HG03175 (cell line): Measurements from ENCODE around the gene TAS2R60.
"Not testable (repeated sequence)": the region's sequence is repeated elsewhere in the genome, so short reads cannot be mapped to it uniquely, and the experiment has no call there.

Source experiments
- ATAC-seq: cut with Tn5 transposase; IDR thresholded peaks from one replicate; pipeline ENCODE4 v1.9.1; 2021; ENCODE audit warnings: mild to moderate bottlenecking, moderate library complexity; ENCODE audit not compliant: unreplicated experiment

The TAS2R60 gene

DNA sequence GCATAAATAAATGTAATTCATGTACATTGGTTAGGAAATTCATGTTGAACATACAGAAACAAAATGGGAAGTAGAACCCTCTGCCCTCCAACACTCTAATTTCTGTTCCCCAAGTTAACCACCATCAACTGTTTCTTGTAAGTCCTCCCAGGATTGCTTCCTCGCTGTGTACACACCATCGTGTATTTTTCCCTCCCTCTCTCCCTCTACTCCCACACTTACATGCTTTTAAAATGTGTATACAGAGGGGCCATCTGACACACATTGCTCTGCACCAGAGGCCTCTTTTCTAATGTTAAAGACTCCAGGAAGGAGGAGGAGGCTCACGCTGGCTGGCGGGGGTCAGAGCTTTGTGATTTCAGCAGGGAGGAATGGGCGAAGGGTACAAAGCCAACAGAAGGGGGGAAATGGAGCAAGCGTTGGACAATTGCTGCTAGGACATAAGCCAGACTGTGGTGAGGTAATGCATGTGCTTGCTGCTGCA, 32.7 kb upstream of the TAS2R60 start:
- ATAC-seq: no peak

DNA sequence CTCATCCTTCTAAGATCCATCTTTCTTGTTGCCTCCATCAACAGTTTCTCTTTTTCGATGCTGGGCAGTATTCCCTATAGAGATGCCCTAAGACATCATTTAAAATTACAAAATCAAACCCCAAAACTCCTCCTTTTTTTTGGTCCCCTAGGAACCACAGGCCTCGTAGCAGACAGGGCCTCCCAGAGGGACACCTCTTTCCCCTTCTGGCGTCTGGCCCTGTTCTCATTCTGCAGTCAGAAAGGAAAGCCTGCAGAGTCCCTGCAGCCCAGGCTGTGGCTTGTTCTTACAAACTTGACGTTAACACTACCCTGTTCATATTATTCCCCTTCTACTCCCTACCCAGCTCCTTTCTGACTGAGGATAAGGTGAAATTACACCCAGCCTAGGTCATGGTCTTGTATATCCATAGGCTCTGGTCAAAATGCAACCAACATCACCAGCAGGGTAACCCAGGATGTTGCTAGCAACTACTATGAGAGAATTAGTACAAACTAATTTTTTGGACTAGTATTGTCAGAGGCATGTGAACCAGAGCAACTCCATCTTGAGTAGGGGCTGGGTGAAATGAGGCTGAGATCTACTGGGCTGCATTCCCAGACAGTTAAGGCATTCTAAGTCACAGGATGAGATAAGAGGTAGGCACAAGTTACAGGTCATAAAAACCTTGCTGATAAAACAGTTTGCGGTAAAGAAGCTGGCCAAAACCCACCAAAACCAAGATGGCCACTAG, 31.1 kb upstream of the TAS2R60 start:
- ATAC-seq: no peak

DNA sequence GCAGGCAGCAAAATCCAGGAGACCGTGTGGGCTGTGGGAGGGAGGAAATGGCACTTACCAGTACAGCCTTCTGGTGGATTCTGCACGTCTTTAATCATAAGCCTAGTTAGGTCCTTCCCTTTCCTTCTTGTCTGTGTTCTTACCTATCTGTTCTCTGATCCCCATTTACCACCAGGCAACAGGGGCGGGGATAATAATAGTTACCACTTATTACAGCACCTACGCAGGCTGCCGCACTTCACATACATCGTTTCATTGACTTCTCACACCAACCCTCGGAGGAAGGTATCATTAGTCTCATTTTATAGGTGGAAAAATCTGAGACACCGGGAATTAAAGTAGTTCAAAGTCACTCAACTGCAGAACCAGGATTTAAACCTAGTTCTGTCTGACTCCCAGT, 30.1 kb upstream of the TAS2R60 start:
- no peak for ATAC-seq

DNA sequence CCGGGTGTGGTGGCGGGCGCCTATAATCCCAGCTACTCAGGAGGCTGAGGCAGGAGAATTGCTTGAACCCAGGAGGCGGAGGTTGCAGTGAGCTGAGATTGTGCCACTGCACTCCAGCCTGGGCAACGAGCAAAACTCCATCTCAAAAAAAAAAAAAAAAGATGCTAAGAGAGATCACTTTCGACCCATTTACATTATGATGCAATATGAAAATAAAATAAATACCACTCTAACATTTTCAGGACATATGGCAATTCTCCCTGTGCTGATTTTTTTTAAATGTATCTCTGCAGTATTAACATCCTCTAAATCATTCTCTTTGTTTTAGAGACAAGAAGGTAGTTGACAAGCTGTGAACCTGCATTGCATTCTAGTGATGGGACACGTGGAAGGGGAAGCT, 28.0 kb upstream of the TAS2R60 start:
- ATAC-seq: not testable (repeated sequence)

DNA sequence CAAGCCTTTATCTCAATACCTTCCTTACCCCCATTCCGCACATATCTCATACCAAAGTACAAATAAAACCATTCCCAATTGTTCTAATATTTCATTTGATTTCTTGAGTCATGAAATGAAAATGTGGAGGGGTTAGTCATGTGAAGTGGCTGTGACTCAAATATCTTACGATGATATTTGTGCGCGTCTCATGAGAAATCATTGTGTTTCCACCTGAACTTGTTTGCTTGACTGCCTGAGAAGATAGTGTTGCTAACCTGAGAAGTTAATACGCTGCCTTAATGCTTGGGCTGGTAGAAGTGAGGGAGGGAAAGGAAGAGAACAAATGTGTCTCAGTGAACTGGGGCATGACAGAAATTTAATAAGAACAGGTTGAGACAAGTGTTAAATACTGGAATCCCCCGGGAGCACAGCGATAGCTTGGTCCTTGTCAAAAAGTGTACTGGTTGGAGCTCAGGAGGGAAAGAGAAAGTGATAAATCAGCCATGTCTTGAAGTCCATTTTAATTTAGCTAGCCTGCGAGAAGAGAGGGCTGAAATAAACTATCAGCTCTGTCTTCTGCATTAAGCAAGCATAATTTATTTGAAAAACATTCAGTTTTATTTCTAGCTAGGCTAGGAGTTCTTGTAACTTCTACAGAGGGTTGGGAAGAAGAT, 27.4 kb upstream of the TAS2R60 start:
- no peak for ATAC-seq

DNA sequence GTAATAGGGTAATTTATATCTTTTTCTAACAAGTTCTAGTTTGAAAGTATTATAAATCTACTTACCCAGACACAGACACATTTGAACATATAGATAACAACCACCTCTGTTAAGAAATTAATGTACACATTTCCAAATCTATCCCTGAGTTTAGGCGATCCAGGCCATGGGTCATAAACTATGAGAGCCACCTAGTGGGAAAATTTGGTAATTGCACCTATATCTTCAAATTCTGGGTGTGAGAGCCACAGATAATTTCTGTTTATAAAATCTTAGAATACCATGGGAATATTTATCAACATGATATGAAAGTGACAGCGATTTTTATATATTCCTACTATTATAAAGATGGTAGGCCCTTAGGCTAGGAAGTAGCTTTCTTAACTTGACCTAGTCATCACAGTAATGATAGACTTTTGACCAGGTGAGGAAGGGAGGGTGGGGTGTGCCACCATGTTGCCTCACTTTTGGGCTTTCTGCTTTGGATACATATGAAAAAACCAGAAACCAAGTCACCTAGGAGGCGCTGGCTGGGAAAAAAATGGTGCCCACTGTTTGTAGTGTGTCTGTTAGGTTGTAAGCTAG, 26.6 kb upstream of the TAS2R60 start:
- ATAC-seq: peak; percentile 70

DNA sequence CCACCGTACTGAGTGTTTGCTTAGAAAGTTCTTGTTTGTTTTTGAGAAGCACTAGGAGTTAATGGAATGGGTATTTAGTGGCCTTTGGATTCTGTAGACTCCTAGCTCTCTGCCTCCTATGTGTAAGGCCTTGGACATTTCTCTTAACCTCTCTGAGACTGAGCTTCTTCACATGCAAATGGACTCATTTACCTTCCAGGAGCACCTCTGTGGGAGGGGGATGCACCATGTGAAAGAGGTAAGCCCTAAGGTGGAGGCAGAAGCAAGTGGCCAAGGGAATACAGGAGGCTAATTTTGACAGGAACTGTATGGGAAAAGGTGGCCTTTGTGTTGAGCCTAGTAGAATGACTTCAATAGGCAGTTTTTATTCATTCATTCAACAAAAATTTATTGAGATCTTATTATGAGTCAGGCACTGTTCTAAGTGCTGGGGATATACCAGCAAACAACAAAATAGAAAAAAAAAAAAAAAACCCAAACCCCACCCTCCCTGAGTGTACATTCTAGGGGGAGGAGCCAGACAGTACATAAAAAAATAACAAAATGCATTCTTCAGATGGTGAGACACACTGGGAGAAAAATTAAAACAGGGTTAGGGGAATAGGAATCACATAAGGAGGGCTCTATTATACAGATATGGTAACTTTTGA, 25.4 kb upstream of the TAS2R60 start:
- no peak for ATAC-seq

DNA sequence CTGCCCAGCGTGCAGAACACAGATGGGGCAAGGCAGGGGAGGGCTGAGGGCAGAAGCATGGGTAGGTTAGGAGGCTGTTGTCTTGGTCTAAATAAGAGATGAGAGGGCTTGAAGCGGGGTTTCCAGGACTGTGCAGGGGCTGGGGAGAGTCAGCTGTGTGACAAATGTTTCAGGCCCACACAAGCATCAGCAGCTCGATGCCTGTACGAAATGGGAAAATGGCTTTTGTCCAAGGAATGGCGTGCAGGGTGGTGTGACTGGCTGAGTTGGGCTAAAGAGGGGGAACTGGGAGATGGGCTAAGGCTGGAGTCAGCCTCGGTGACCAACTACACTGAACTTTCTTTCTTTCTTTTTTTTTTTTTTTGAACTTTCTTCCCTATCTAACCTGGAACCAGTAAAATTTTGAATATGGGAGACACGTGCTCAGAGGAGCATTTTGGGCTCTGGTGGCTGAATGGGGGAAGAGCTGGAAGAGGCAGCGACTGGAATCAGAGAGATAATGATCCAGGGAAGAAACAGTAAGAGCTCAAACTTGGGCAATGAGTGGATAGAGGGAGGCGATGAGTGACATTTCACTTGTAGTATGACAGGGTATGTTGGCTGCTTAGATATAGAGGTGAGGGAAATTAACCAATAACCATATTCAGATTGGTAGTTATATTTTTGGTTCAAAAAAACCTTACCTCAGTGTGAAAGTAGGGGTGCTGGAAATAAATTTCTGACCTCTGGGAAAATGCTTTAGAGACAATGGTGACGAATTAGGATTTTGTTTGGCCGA, 24.4 kb upstream of the TAS2R60 start:
- no peak for ATAC-seq

DNA sequence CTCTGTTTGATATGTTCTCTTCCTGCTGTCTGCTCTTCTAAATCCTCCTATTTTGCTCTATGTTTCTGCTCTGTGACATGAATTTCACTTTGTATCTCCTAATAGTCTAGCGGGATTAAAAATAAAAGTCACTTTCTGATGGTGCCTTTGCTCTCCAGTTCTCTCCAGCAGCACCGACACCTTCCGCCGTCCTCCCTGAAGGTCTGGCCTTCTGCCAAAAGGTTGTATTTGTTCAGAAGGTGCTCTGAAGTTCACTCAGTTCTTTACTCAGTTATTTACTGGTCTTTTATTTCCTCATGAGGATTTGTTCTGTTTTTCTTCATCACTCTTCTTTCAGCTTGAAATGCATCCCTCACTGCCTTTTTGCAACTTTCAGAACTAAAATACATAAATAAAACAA, 23.4 kb upstream of the TAS2R60 start:
- no peak for ATAC-seq

DNA sequence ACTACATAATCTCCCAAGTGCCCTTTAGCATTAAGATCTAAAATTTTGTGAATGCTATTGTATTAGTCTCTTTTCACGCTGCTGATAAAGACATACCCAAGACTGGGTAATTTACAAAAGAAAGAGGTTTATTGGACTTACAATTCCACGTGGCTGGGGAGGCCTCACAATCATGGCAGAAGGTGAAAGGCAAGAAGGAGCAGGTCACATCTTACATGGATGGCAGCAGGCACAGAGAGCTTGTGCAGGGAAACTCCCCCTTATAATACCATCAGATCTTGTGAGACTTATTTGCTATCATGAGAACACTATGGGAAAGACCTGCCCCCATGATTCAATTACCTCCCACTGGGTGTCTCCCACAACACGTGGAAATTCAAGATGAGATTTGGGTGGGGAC, 22.6 kb upstream of the TAS2R60 start:
- not testable (repeated sequence) for ATAC-seq

DNA sequence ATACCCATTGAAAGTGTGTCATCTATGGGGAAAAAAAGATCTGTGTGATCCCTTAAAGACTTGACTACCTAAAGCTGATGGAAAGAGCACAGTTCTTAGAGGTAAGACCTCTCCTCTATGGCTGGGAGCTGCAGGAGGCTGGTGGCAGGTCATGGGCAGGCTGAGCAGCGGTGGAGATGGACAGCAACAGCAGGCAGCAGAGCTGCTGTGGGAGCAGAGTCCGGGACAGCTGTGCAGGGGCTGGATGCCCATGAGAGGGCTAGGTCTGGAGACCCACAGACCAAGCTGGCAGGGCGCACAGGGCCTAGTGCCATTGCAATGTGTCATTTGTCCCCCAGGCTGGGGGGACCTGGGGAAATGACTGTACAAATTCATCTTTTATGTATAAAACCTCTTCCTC, 21.2 kb upstream of the TAS2R60 start:
- no peak for ATAC-seq

DNA sequence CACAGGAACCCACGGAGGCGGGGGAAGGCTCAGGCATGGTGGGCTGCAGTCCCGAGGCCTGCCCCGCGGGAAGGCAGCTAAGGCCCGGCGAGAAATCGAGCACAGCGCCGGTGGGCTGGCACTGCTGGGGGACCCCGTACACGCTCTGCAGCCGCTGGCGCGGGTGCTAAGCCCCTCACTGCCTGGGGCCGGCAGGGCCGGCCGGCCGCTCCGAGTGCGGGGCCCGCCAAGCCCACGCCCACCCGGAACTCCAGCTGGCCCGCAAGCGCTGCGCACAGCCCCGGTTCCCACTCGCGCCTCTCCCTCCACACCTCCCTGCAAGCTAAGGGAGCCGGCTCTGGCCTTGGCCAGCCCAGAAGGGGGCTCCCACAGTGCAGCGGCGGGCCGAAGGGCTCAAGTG, 18.8 kb upstream of the TAS2R60 start:
- not testable (repeated sequence) for ATAC-seq

DNA sequence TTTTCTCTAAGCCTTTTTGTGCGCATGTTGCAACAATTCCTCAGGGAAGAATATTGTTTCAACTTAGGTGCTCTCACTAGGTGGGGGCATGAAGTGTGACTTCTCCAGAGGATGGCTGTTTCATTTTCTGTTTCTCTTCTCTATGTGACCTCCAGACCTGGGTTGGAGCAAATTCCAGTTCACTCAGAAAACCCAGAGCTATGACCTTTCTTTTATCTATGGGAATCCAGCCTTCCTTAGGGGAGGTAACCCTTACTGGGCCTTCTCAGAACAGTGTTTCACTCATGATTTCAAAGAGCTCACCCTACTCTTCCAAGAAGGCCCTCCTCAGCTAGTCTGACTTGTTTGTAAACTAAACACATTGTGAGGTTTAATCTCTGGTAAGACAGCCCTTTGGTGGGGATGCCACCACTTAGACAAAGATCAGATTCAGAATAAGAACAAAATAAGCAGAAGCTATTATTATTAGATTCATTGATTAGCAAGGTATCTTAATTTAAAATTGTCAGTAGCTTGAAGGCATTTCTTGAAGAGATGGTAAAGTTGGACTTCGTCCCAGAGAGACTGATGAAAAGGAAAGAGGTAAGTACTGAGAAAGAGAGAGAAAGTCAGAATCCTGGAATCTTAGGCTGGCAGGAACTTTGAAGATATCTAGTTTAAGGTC, 16.6 kb upstream of the TAS2R60 start:
- no peak for ATAC-seq

DNA sequence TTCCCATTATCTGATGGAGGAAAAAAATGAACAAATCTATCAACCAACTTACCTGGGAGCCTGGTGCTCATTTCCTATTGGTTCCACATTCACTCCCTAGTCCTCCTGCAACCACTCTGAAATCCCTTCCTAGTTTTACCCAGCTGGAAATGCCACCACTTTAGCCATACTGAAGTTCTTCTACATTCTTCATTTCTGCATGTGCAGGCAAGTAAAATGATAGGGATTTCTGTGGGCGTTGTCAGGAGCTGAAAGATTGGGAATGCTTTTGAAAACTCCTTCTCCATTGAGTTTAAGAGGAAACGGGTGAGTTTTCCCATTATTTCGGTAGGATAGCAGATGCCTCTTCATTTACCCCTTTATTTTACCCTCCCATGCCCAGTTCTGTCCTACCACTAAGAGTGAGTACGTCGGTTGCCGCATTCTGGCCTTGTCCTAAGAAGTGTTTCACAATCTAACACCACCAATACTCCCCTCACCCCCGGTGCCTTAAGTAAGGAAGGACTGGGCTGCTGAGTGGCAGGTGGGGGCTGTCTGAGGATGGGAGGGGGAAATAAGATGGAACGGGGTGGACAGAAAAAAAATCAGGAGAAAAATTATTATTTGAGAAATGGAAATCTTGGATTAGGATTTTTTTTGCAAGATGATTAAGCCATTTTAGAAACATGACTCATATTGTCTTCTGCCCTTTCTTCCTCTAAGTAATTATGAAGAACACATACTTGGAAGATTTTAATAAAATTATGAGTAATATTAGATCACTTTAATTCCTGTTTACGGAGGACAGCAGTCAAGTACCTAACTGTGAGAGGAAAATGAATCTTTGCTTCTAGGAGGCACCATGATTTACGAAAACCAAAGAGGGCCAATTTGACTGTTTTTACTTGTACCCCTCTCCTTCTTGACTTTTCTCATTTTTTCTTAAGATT, 13.2 kb upstream of the TAS2R60 start:
- no peak for ATAC-seq

DNA sequence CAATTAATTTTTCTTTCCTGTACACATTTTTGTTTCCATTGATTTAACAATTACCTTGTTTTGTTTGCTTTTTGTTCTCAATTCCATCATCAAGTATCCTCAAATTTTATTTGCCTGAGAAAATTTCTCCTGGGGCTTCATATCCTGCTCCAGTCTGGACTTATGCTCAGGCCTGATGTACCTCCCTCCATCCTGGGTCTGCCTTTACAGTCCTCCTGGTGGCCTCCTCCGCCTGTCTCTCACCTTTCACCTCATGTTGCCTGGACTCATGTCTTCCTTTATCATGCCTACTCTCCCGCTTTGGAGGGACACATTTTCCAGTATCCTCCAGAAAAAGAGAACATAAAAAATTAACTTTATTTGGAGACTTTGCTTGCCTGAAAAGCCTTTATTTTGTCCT, 12.1 kb upstream of the TAS2R60 start:
- ATAC-seq: no peak

DNA sequence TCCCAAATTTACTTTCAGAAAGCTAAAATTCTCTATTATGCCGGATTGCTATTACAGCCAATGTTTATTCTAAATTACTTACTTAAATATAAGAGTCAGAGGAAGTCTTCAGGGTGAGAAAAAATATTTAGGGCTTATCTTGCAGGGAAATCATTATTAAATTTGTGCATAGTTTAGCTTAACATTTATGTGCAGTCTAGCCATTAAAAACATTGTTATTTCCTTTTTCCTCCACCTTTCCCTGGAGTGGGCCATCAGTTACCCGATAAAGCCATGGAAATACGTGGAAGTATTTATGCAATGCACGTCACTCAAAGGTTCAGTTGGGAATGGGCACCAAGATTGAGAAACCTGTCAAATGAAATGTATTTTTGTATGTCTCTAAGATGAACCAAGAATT, 9.5 kb upstream of the TAS2R60 start:
- ATAC-seq: no peak

DNA sequence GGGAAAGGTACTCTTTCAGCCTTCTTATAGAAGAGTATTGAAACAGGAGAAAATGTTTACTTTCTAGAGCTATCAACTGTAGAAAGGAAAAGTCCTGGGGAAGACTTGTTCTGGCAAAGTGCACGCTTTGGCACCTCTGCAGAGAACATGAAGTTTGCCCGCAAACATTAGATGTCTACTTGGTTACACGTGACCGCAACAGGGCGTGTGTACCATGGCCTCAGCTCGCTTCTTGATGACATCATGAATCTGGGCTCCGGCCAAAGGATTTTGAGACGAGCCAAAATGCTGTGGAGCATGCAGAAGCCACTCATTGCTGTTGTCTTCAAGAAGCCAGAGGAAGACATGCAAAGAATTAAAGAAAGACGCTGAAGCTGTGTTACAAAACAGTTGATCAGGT, 8.6 kb upstream of the TAS2R60 start:
- ATAC-seq: no peak

DNA sequence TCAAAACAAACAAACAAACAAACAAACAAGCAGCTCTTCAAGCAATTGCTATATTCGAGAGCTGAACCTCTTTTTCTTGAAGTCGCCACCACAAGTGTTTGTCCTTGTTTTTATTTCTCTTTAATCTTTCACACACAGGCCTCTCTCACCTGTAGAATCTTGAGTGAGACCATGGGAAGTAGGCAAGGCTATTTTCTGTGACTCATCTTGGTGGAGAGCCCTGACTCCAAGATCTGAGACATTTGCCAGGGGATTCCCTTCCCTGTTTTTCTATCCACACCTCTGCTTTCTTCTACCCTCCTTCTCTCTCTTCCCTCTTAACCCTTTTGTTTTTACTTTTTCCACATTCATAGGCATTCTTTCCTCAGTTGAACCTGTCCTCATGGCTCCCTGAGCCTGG, 8.0 kb upstream of the TAS2R60 start:
- ATAC-seq: no peak

DNA sequence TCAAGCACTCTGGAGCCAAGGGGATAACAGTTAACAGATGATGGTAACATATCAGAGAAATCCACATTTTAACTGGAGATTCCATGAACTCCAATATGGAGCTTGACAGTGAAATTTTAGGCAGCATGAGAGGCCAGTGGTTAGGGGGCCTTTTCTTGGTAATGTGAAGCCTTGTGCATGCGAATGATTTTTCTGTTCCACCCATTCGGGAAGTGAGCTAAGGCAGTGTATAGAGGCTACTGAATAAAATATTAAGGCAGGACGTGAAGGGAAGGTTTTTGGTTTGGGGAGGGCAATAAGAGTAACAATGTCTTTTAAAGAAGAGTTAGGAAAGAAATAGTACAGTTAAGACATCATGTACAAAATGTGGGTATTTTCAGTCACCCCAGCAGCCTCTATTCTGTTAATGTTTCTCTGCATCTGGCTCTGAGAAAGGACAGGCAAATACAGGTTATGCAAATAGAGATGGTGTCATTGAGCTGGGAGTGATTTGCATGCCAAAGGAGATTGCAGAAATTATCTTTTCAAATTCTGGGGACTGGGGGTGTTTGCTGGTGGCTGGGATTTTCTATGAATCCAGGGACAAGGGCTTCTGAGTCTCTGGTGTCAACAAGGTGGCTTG, 6.8 kb upstream of the TAS2R60 start:
- peak; percentile 92 for ATAC-seq
